ENCODE results near the gene VDR.

DNA sequence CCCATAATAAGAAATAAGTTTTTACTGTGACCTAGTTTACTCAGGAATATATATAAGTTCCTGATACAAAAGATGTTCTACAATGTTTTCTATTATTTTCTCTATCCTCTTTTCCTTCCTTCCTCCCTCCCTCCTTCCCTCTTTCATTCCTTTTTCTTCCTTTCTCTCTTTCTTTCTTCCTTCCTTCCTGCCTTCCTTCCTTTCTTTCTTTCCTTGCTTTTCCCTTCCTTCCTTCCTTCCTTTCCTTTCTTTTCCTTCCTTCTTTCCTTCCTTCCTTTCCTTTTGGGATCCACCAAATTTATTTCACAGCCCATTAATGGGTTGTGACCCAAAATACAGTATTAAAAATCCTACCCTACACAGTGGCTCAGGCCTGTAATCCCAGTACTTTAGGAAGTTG is 3.9 kb upstream of the VDR start:
- TF ChIP-seq POLR2A (IDR thresholded peaks at IDR 0.05; ENCODE audit: low read length) (no peak), GATA1 (IDR thresholded peaks at IDR 0.05; ENCODE audit: low read depth, low read length) (no peak)

All from erythroblast (primary cell).